HG02870 (cell line): Measurements from ENCODE around the gene RHOXF1.
"Not testable (repeated sequence)": the region's sequence is repeated elsewhere in the genome, so short reads cannot be mapped to it uniquely, and the experiment has no call there.

ENCODE experiments used
- ATAC-seq: cut with Tn5 transposase; IDR thresholded peaks from one replicate; pipeline ENCODE4 v1.9.1; 2021; ENCODE audit warnings: mild to moderate bottlenecking, moderate library complexity; ENCODE audit not compliant: unreplicated experiment

Gene RHOXF1

DNA sequence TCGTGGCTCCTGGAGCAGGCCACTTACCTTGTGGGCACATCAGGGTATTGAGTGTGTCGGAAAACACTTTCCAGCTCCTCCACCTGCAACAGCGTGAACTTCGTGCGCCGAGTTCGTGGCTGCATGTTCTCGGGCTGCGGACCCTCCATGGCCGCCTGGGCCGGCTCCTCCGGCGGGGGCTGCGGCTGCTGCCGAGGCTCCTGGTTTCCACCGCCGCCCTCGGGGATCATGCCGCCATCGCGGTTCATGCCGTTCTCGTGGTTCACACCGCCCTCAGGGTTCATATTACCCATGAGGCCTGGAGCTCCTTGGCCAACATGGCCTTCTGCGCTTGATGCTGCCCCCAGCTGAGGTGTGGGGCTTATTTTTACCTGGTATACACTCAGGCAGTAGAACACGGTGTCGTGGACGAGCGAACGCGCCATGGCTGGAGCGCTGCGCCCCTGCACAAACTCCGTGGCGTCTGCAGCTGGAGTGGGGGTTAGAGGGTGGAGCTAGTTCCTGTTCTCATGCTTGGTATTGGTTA lies at the start of gene RHOXF1:
Gene RHOXF1 (minus strand): TSS at position 476 of the 526 bp plus-strand sequence. CDS start 51 bp downstream, at position 425.
- no peak for ATAC-seq

- not testable (repeated sequence) for ATAC-seq
Measured at GRCh38 chrX:120159086-120159485, 43.4 kb upstream of the RHOXF1 start.

- not testable (repeated sequence) for ATAC-seq
Measured at GRCh38 chrX:120158313-120158712, 42.6 kb upstream of the RHOXF1 start, which contains the start of gene RHOXF2. TSS of gene RHOXF2 (plus strand) at chrX:120158613. CDS start at chrX:120158751, 138 bp downstream.

DNA sequence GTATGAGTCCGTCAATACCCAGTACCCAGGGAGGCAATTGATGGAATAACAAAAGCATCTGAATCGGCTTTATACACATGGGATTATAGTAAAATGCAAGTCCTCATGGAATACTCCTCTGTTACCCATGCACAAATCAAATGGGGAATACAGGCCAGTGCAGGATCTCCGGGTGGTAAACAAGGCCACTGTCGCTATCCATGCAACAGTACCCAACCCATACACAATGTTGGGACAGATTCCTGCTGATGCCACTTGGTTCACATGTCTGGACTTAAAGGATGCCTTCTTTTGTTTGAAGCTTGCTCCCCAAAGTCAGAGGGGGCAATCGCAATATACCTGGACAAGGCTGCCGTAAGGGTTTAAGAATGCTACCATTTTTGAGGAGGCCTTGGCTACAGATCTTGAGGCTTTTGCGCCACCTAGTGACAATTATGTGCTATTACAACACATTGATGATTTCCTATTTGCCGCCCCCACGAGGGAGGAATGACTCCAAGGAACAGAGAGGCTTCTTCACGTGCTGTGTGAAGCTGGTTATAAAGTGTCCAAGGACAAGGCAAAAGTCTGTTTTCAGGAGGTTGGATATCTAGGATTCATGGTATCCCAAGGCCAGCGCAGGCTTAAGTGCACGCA lies 34.5 kb upstream of the RHOXF1 start:
- ATAC-seq: not testable (repeated sequence)

- ATAC-seq: no peak
Measured at GRCh38 chrX:120147537-120147936, 31.8 kb upstream of the RHOXF1 start.

GRCh38 chrX:120146323-120146722 lies 30.6 kb upstream of the RHOXF1 start:
- not testable (repeated sequence) for ATAC-seq

DNA sequence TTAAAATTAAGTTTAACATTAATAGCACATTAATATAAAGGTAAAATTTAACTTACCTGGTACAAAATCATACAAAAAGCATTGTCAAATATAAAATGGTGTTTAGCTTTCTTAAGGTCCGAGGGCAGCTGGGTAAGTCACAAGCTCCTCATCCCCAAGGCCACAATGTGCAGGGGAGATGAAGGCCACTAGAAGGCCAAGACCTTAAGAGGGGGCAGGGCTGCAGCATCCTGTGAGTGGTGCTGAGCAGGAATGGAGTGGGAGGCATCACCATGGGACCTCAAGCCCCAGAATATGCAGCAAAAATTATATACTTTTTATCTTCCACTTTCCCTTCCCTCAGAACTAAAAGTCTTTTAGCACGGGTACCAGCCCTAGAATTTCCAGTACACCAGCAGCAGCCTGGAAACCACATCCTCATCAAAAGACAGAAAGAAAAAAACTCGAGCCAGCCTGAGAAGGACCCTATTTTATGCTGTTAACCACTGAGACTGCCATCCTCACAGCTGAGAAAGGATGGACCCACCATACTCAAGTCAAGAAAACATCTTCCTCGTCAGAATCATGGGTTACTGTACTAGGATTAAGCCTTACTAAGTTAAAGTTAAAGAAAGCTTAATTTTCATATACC lies 29.7 kb upstream of the RHOXF1 start:
- no peak for ATAC-seq

DNA sequence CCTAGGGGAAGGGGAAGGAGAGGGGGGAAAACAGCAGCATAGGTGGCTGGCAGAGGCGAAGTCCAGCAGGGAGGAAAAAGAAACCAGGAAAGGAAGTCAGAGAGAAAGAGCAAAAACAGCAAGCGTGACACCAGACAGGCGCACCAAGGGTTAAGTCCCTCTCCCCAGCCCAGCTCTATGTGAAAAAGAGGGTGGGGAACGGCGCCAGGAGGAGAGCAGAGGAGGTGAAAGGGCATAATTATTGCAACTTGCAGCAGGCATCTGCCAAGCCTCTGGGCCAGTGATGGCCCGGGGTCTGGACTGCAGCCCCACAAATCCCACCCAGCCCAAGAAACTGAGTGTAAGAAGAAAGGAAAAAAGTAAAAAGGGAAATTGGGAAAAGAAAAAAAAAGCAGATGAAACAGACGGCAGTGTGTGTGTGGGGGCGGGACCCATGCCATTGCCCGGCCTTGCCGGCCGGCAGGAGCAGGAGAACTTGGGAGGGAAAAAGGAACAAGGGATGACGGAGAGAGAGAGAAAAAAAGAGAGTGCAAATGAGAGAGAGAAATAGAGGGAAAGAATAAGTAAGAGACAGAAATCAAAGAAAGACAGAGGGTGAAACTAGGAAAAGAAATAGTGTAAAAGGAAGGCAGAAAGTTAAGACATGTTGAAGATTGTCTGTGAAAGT lies 28.6 kb upstream of the RHOXF1 start:
- ATAC-seq: no peak

DNA sequence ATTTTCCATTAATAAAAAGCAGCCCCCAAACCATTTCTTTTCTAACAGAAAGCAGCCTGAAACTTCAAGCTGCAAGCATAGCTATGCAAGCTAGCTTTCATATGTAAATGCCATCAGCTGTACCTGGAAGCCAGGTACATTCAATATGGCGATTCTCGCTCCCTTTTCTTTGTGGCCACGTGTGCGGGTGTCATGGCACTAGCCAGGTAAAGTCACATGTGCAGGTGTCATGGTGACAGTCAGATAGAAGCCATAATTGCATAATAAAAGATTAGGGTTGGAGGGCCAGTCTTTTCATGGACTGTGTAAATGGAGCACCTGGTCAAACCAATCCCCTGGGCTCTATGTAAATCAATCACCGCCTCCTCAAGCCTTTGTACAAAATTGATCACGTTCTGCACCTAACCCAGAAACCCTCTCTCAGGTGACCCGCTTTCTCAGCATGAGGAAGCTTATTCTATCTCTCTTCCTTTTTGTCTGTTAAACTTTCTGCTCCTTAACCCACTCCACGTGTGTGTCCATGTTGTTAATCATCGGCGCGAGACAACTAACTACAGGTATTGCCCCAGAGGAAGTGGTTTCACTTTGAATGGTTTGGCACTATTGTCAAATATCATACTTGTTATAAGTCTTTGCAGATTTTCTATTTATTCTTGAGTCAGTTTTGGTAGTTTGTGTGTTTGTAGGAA lies 24.7 kb upstream of the RHOXF1 start:
- ATAC-seq: no peak

DNA sequence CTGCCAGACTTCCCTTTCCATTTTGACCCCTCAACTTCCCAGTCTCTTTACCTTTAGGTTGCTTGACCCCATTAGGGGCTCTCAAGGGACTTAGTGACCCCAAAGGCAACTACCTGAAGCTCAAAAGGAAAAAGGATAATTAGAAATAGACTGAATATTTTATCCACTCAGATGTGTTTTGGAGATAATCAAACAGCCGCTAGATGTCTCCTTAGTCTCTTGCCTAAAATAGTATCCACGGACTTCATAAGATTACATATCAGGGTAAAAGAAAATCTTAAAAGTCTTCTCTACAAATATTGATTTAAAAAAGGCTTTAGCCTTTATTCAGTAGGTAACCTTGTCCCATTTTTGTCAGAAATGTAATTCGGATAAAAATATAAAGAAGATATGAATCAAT lies 21.7 kb upstream of the RHOXF1 start:
- ATAC-seq: no peak

GRCh38 chrX:120136840-120137239 lies 21.1 kb upstream of the RHOXF1 start:
- ATAC-seq: no peak

DNA sequence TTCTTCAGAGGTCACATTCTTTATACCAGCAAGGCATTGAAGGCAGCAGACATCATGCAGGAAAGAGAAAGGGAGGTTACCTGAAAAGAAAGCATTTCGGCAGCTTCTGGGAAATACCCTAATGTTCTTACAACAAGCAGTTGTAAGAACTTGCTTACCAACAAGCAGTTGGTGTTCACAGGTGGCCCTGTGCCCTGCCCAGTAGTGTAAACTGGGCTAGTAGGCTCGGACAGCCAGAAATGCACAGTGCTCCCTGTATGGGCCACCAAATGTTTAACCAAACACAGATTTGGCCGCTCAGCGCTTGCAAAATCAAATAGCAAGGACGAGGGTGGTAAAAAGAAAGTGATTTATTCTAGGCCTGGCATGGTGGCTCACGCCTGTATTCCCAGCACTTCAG lies 20.4 kb upstream of the RHOXF1 start:
- no peak for ATAC-seq

DNA sequence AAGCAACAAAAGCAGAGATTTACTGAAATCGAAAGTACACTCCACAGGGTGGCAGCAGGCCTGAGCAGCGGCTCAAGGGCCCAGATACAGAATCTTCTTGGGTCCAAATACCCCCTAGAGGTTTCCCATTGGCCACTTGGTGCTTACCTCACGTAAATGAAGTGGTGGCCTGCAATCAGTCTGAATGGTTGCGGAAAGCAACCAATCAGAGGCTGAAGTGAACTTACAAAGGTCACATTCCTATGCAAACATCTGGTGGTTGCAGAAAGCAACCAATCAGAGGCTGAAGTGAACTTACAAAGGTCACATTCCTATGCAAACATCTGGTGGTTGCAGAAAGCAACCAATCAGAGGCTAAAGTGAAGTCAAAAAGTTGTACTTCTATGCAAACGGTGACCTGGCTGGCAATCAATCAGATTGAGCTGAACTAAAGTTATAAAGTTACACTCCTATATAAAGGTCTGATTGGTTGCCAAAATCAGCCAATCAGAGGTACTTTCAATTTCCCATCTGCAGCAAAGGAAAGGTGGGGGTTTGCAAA lies 12.7 kb upstream of the RHOXF1 start:
- ATAC-seq: not testable (repeated sequence)

GRCh38 chrX:120125444-120125843 lies 9.7 kb upstream of the RHOXF1 start:
- no peak for ATAC-seq

DNA sequence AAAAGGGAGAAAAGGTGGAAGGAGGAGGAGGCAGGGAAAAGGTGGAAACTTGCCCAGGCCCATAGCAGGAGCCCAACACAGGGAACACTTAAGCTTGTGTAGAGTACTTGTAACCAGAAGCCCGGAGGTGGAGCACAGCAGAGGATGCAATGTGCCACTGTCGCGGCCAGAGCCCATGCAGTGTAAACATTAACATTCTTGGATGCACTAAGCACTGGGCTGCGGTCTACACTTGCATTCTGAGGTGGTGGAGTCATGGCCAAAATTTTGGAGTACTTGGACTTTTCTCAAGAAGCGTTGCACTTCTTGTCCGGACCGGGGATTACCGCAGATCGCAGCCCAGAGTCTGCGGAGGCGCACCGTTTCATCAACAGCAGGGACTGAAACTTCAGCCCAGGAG lies 4.5 kb upstream of the RHOXF1 start:
- ATAC-seq: no peak

- no peak for ATAC-seq
Measured at GRCh38 chrX:120111611-120112010, 4.1 kb downstream of the RHOXF1 start.

DNA sequence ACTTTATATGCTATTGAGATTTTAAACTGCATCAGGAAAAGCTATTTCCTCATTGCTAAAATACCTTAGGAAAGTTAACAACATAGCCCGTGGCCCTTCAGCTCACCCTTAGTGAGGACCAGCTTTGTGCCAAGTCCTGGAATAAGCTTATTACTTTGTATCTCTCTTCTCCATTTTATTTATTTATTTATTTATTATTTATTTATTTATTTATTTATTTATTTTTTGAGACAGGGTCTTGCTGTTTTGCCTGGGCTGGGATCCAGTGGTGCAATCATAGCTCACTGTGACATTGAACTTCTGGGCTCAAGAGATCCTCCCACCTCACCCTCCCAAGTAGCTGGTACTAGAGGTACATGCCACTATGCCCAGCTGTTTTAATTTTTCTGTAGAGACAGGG lies 6.3 kb downstream of the RHOXF1 start:
- ATAC-seq: no peak

GRCh38 chrX:120104707-120105106 lies 11.0 kb downstream of the RHOXF1 start:
- not testable (repeated sequence) for ATAC-seq

GRCh38 chrX:120101057-120101456 lies 14.7 kb downstream of the RHOXF1 start:
- not testable (repeated sequence) for ATAC-seq

DNA sequence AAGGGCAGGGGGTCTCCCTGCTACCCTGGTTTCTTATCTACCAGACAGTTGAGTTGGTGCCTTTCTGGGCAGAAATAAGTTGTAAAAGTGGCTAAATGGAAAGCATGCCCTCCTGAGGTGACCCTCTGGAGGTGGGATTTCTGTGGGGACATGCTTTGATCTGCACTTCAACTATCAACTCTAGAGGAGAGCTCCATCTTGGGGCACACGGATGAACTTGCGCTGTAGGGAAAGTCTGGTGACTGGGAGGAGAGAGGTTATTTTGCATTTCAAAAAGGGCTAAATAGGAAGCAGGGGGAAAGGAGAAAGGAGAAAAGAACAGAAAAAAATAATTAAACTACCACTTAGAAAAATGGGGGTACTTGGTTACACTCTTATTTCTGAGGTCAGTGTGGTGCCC lies 25.5 kb downstream of the RHOXF1 start:
- ATAC-seq: no peak
